Measurements from ENCODE around the gene TRIO.

TRIO gene

DNA sequence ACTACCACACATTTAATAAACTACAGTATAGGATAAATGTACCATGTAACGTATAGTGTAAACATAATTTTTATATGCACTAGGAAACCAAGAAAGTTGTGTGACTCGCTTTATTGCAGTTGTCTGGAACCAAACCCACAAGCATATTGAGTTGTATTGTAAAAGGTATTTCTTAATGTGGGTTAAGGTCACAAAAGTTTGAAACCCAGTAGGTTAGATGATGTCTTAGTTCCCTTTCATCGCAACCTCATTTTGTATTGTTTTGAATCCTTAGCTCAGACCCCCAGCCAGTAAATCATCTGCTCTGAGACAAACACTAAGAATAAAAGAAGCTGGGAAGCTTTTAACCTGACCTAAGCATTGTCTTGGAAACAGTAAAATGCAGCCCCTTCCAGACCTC, 79.1 kb downstream of the TRIO start:
- TF ChIP-seq CTCF (IDR thresholded peaks at IDR 0.05; ENCODE audit: low read depth, low read length): no peak
- DNase-seq (ENCODE audit: extremely low read depth, low read depth): no peak

DNA sequence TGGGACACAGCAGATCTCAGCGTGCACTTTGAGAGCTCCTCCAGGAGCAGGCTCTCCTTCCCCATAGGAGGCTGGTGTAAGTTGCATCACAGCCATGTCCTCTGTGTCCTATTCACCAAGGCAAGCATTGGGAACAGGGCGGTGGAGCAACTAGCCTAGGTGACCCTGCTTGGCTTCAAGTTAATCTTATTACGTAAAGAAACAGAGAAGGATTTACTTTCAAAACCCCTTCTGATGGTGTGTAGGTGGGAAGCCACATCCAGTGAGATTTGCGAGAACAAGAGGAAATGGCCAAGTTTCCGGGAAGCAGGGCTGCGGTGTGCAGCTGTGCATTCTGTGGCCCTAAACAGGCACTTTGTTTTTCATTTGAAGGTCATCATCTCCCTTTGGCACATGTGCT, 80.2 kb downstream of the TRIO start:
- no peak for TF ChIP-seq CTCF (IDR thresholded peaks at IDR 0.05; ENCODE audit: low read depth, low read length)
- DNase-seq (ENCODE audit: extremely low read depth, low read depth): no peak

- DNase-seq (ENCODE audit: extremely low read depth, low read depth): no peak
- no peak for TF ChIP-seq CTCF (IDR thresholded peaks at IDR 0.05; ENCODE audit: low read depth, low read length)
Measured at GRCh38 chr5:14225173-14225834, 82.2 kb downstream of the TRIO start.

GRCh38 chr5:14226149-14226548, 83.0 kb downstream of the TRIO start:
- no peak for DNase-seq (ENCODE audit: extremely low read depth, low read depth)
- no peak for TF ChIP-seq CTCF (IDR thresholded peaks at IDR 0.05; ENCODE audit: low read depth, low read length)

GRCh38 chr5:14226554-14226953, 83.4 kb downstream of the TRIO start:
- no peak for TF ChIP-seq CTCF (IDR thresholded peaks at IDR 0.05; ENCODE audit: low read depth, low read length)
- no peak for DNase-seq (ENCODE audit: extremely low read depth, low read depth)

DNA sequence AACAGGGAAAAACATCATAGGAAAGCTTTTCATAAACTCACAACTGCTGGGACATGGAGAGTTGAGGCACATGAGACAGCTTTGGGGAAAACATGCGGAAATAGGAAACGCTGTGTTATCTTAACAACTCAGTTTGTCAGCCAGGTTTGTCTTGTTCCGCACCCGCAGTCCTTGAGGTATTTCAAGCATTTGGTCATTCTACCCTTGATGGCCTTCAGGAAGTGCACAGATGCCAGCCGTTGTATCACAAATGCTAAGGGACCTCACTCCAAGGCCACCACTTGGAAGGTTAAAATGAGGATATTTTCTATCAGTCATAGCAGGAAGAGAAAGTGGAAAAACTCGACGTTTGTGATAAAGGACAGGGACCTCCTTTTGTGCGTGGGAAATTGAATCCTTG, 83.8 kb downstream of the TRIO start:
- no peak for TF ChIP-seq CTCF (IDR thresholded peaks at IDR 0.05; ENCODE audit: low read depth, low read length)

DNA sequence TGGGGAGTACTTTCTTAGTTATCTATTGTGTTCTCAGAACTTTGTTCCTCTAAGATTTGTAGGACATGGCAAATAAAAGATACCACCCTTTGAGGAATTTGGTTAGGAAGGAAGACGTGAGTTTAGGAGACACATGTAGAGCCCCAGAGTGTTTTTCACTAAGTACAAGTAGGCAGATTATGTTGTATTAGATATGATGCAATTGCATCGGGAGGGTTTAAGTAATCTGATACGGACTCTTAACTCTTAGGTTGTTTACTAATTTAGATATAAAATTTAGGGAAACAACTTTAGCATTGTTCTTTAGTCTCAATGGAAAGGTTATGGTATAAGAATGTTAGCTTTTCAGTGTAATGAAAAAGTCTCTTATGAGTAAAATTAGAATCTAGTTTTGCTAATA, 84.4 kb downstream of the TRIO start:
- TF ChIP-seq CTCF (IDR thresholded peaks at IDR 0.05; ENCODE audit: low read depth, low read length): no peak
- no peak for DNase-seq (ENCODE audit: extremely low read depth, low read depth)

More for the DNA sequence above, 83.8 kb downstream of the TRIO start:
- DNase-seq (ENCODE audit: extremely low read depth, low read depth): no peak

Measured in AG09319 (cell line).